ENCODE measurements around the gene CCSER2.
"Not testable (repeated sequence)": the region's sequence is repeated elsewhere in the genome, so short reads cannot be mapped to it uniquely, and the experiment has no call there.

Gene CCSER2

GRCh38 chr10:84452003-84452402, 123.6 kb downstream of the CCSER2 start:
- DNase-seq (ENCODE audit: low read depth in 3 of 3): no peak

- no peak for DNase-seq (ENCODE audit: low read depth in 3 of 3)
These were observed 124.9 kb downstream of the CCSER2 start for GRCh38 chr10:84453303-84453702.

- DNase-seq (ENCODE audit: low read depth in 3 of 3): no peak
These were observed 127.7 kb downstream of the CCSER2 start for GRCh38 chr10:84456126-84456525.

GRCh38 chr10:84460520-84460919, 132.1 kb downstream of the CCSER2 start:
- DNase-seq (ENCODE audit: low read depth in 3 of 3): no peak

- DNase-seq (ENCODE audit: low read depth in 3 of 3): no peak
These were observed 141.1 kb downstream of the CCSER2 start for GRCh38 chr10:84469470-84469869.

- DNase-seq (ENCODE audit: low read depth in 3 of 3): no peak
These were observed 144.7 kb downstream of the CCSER2 start for GRCh38 chr10:84473136-84473535.

- DNase-seq (ENCODE audit: low read depth in 3 of 3): no peak
These were observed 149.2 kb downstream of the CCSER2 start for GRCh38 chr10:84477398-84478128.

- DNase-seq (ENCODE audit: low read depth in 3 of 3): no peak
These were observed 149.8 kb downstream of the CCSER2 start for GRCh38 chr10:84478151-84478550.

GRCh38 chr10:84478679-84479078, 150.3 kb downstream of the CCSER2 start:
- no peak for DNase-seq (ENCODE audit: low read depth in 3 of 3)

GRCh38 chr10:84484541-84484940, 156.2 kb downstream of the CCSER2 start:
- DNase-seq (ENCODE audit: low read depth in 3 of 3): no peak

GRCh38 chr10:84493361-84493760, 165.0 kb downstream of the CCSER2 start:
- no peak for DNase-seq (ENCODE audit: low read depth in 3 of 3)

GRCh38 chr10:84493951-84494848, 165.8 kb downstream of the CCSER2 start:
- DNase-seq (ENCODE audit: low read depth in 3 of 3): no peak

GRCh38 chr10:84494849-84495180, 166.4 kb downstream of the CCSER2 start:
- no peak for DNase-seq (ENCODE audit: low read depth in 3 of 3)

- no peak for DNase-seq (ENCODE audit: low read depth in 3 of 3)
These were observed 169.6 kb downstream of the CCSER2 start for GRCh38 chr10:84497978-84498377.

- not testable (repeated sequence) for DNase-seq (ENCODE audit: low read depth in 3 of 3)
These were observed 170.7 kb downstream of the CCSER2 start for GRCh38 chr10:84499039-84499438.

- no peak for DNase-seq (ENCODE audit: low read depth in 3 of 3)
These were observed 171.5 kb downstream of the CCSER2 start for GRCh38 chr10:84499846-84500245.

- no peak for DNase-seq (ENCODE audit: low read depth in 3 of 3)
These were observed 181.7 kb downstream of the CCSER2 start for GRCh38 chr10:84510121-84510520.

- DNase-seq (ENCODE audit: low read depth in 3 of 3): no peak
These were observed 182.7 kb downstream of the CCSER2 start for GRCh38 chr10:84511106-84511505.

GRCh38 chr10:84511709-84512285, 183.4 kb downstream of the CCSER2 start:
- DNase-seq (ENCODE audit: low read depth in 3 of 3): no peak

GRCh38 chr10:84517554-84517953, 189.2 kb downstream of the CCSER2 start:
- no peak for DNase-seq (ENCODE audit: low read depth in 3 of 3)

- DNase-seq (ENCODE audit: low read depth in 3 of 3): no peak
These were observed 190.8 kb downstream of the CCSER2 start for GRCh38 chr10:84519235-84519634.

- no peak for DNase-seq (ENCODE audit: low read depth in 3 of 3)
These were observed 192.6 kb downstream of the CCSER2 start for GRCh38 chr10:84521013-84521412.

GRCh38 chr10:84521468-84521867, 193.1 kb downstream of the CCSER2 start:
- DNase-seq (ENCODE audit: low read depth in 3 of 3): no peak

Measured in stimulated activated CD4-positive, alpha-beta T cell treated with anti-CD3 and anti-CD28 coated beads, TNF-alpha, amount 100 ng/mL, for 24 hours (primary cell).